ENCODE results near the gene ESRRA. TPM values are rescaled to one million over a fixed set of nuclear protein-coding genes. Genes with fewer than 3 reads are reported as not detected.

Gene ESRRA
- total and polyA plus RNA-seq, 2 of the 8 experiments (the other 6 are each of a cell fraction or from before 2014, with no cell fraction given) = 18.2 to 37.0 TPM

GRCh38 chr11:64266339-64266738 lies 39.0 kb upstream of the ESRRA start (continued):
- TF ChIP-seq CHD7 (IDR thresholded peaks at IDR 0.05; ENCODE audit: insufficient replicate concordance, low read length) (no peak), TEAD4 (IDR thresholded peaks at IDR 0.05; ENCODE audit: low read depth, low read length) (no peak), HDAC2 (IDR thresholded peaks at IDR 0.05; ENCODE audit: borderline replicate concordance in 1 of 2, low read depth in 2 of 2, low read length in 2 of 2) (no peak), E2F6 (IDR thresholded peaks at IDR 0.05) (no peak), CREB1 (IDR thresholded peaks at IDR 0.05) (no peak), JUN (IDR thresholded peaks at IDR 0.05; ENCODE audit: low read depth, low read length) (no peak), MAX (IDR thresholded peaks at IDR 0.05) (no peak), RNF2 (IDR thresholded peaks at IDR 0.05; ENCODE audit: borderline replicate concordance, low read depth, low read length, missing control alignments, poor library complexity, severe bottlenecking) (no peak), SP4 (IDR thresholded peaks at IDR 0.05; ENCODE audit: low read length) (no peak), ASH2L (IDR thresholded peaks at IDR 0.05; ENCODE audit: low read length) (no peak), TCF12 (IDR thresholded peaks at IDR 0.05; ENCODE audit: low read depth, low read length) (no peak)
